Keratinocyte (primary cell): ENCODE data around the gene TLCD3B.

ENCODE experiments used
- CTCF ChIP-seq, 3 experiments: IDR thresholded peaks in 1 of 3; conservative IDR thresholded peaks in 1 of 3; optimal IDR thresholded peaks in 1 of 3; 2 replicates in 2 of 3; 3 replicates in 1 of 3; pipeline versions ENCODE3 to v1.5.1; 2011; ENCODE audit warnings: low read length in 3 of 3, mild to moderate bottlenecking in 3 of 3, moderate library complexity in 2 of 3, control low read depth in 1 of 3, inconsistent platforms in 1 of 3; ENCODE audit not compliant: insufficient read depth in 2 of 3; ENCODE audit errors: extremely low read depth in 1 of 3
- EZH2 ChIP-seq: IDR thresholded peaks from one replicate; pipeline ENCODE4 v1.6.1; 2012; ENCODE audit warnings: inconsistent platforms, mild to moderate bottlenecking, low read length, moderate library complexity

- TF ChIP-seq CTCF (optimal IDR thresholded peaks at IDR 0.05 in 1 of 3, IDR thresholded peaks at IDR 0.05 in 1 of 3, conservative IDR thresholded peaks at IDR 0.05 in 1 of 3; ENCODE audit: extremely low read depth in 1 of 3, insufficient read depth in 2 of 3, low read length in 3 of 3): no peak
- TF ChIP-seq EZH2: no peak
Observed at GRCh38 chr16:30009085-30009862, 21.8 kb downstream of the TLCD3B start.
